Measurements from ENCODE around the gene MFSD12. TPM values are rescaled to one million over a fixed set of nuclear protein-coding genes. Genes with fewer than 3 reads are reported as not detected.
"Not testable (repeated sequence)": the region's sequence is repeated elsewhere in the genome, so short reads cannot be mapped to it uniquely, and the experiment has no call there.

The MFSD12 gene
- total RNA-seq, 4 donors from 2014 or later: 76.5 to 146 (median 104) TPM

DNA sequence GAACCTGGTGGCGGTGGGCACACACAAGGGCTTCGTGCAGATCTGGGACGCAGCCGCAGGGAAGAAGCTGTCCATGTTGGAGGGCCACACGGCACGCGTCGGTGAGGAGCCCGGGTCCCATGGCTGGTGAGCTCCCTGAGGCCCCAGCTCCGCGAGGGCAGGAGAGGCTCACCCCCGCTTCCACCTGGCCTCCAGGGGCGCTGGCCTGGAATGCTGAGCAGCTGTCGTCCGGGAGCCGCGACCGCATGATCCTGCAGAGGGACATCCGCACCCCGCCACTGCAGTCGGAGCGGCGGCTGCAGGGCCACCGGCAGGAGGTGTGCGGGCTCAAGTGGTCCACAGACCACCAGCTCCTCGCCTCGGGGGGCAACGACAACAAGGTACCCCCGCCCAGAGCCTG, 25.7 kb downstream of the MFSD12 start:
- H3K9me3 ChIP-seq: no peaks in the 10 kb centered on the region
- DNase-seq: no peak
- no peaks in the 10 kb centered on the region for H3K4me1 ChIP-seq
- no peak overlapping the region for H3K4me3 ChIP-seq
- TF ChIP-seq, protein P1, sequence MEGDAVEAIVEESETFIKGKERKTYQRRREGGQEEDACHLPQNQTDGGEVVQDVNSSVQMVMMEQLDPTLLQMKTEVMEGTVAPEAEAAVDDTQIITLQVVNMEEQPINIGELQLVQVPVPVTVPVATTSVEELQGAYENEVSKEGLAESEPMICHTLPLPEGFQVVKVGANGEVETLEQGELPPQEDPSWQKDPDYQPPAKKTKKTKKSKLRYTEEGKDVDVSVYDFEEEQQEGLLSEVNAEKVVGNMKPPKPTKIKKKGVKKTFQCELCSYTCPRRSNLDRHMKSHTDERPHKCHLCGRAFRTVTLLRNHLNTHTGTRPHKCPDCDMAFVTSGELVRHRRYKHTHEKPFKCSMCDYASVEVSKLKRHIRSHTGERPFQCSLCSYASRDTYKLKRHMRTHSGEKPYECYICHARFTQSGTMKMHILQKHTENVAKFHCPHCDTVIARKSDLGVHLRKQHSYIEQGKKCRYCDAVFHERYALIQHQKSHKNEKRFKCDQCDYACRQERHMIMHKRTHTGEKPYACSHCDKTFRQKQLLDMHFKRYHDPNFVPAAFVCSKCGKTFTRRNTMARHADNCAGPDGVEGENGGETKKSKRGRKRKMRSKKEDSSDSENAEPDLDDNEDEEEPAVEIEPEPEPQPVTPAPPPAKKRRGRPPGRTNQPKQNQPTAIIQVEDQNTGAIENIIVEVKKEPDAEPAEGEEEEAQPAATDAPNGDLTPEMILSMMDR (IDR thresholded peaks at IDR 0.05): no peak
- TF ChIP-seq POLR2A (IDR thresholded peaks at IDR 0.05): no peak
- no peaks in the 10 kb centered on the region for H3K27me3 ChIP-seq
- peaks cover 0 to 77% (median 0%) of the 10 kb centered on the region in 3 donors for H3K36me3 ChIP-seq
- H3K27ac ChIP-seq: no peak overlapping the region

DNA sequence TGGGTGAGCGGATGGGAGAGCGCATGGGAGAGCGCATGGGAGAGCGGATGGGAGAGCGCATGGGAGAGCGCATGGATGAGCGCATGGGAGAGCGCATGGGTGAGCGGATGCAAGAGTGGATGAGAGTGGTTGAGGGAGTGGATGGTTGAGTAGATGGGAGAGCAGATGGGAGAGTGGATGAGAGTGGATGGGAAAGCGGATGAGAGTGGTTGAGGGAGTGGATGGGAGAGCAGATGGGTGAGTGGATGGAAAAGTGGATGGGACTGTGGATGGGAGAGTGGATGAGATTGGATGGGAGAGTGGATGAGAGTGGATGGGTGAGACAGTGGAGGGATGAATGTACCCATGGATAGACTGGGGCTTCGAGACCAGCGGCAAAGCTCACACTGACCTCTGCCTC, 27.0 kb downstream of the MFSD12 start:
- peaks cover 0 to 78% (median 0%) of the 10 kb centered on the region in 3 donors for H3K36me3 ChIP-seq
- H3K4me3 ChIP-seq: no peak overlapping the region
- no peaks in the 10 kb centered on the region for H3K27me3 ChIP-seq
- TF ChIP-seq, protein P1 (IDR thresholded peaks at IDR 0.05): no peak
- TF ChIP-seq POLR2A (IDR thresholded peaks at IDR 0.05): no peak
- H3K27ac ChIP-seq: no peak overlapping the region
- no peaks in the 10 kb centered on the region for H3K9me3 ChIP-seq
- H3K4me1 ChIP-seq: no peaks in the 10 kb centered on the region
- DNase-seq: no peak

DNA sequence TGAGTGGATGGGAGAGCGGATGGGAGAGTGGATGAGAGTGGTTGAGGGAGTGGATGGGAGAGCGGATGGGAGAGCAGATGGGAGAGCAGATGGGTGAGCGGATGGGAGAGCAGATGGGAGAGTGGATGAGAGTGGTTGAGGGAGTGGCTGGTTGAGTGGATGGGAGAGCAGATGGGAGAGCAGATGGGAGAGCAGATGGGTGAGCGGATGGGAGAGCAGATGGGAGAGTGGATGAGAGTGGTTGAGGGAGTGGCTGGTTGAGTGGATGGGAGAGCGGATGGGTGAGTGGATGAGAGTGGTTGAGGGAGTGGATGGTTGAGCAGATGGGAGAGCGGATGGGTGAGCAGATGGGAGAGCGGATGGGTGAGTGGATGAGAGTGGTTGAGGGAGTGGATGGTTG, 28.1 kb downstream of the MFSD12 start:
- not testable (repeated sequence) for H3K4me3 ChIP-seq, H3K4me1 ChIP-seq, H3K27ac ChIP-seq, H3K27me3 ChIP-seq, DNase-seq, H3K9me3 ChIP-seq
- peaks cover 0 to 77% (median 0%) of the 10 kb centered on the region in 3 donors for H3K36me3 ChIP-seq

DNA sequence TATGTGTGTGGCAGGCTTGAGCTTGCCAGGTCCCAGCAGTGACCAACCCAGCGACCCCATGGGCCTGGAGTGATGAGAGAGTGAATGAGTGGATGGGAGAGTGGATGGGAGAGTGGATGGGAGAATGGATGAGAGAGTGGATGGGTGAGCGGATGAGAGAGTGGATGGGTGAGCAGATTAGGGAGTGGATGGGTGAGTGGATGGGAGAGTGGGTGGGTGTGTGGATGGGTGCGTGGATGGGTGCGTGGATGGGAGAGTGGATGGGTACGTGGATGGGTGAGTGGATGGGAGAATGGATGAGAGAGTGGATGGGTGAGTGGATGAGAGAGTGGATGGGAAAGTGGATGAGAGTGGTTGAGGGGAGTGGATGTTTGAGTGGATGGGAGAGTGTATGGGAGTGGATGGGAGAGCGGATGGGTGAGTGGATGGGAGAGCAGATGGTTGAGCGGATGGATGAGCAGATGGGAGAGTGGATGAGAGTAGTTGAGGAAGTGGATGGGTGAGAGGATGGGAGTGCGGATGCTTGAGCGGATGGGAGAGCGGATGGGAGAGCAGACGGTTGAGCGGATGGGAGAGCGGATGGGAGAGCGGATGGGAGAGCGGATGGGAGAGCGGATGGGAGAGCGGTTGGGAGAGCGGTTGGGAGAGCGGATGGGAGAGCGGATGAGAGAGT, 28.7 kb downstream of the MFSD12 start:
- no peak for DNase-seq
- H3K36me3 ChIP-seq: peaks cover 0 to 77% (median 0%) of the 10 kb centered on the region in 3 donors
- TF ChIP-seq, protein P1 (IDR thresholded peaks at IDR 0.05): no peak
- TF ChIP-seq POLR2A (IDR thresholded peaks at IDR 0.05): no peak
- H3K4me1 ChIP-seq: no peaks in the 10 kb centered on the region
- H3K27ac ChIP-seq: no peak overlapping the region
- no peaks in the 10 kb centered on the region for H3K27me3 ChIP-seq
- H3K4me3 ChIP-seq: no peak overlapping the region
- no peaks in the 10 kb centered on the region for H3K9me3 ChIP-seq

DNA sequence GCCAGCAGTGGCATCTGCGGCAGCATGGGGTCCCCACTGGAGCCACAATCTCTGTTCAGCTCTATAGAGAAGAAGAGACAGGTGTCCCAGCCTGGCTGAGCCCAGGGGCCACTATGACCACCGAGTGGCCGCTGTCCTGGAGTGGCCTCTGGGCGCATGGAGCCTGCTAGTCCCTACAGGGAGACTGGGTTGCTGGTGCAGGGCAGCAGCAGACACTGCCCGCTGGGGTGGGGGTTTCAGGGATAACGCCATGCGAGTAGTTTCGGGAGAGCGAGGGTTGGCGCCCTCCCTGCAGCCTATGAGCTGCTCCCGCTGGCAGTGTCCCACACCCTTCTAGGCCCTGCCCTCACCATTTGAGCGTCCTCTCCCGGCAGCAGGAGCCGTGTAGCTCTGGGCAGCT, 29.3 kb downstream of the MFSD12 start:
- no peaks in the 10 kb centered on the region for H3K4me1 ChIP-seq
- no peak for TF ChIP-seq POLR2A (IDR thresholded peaks at IDR 0.05)
- TF ChIP-seq, protein P1 (IDR thresholded peaks at IDR 0.05): no peak
- no peak overlapping the region for H3K4me3 ChIP-seq
- no peaks in the 10 kb centered on the region for H3K27me3 ChIP-seq
- no peak for DNase-seq
- no peak overlapping the region for H3K27ac ChIP-seq
- no peaks in the 10 kb centered on the region for H3K9me3 ChIP-seq
- peaks cover 0 to 77% (median 0%) of the 10 kb centered on the region in 3 donors for H3K36me3 ChIP-seq

DNA sequence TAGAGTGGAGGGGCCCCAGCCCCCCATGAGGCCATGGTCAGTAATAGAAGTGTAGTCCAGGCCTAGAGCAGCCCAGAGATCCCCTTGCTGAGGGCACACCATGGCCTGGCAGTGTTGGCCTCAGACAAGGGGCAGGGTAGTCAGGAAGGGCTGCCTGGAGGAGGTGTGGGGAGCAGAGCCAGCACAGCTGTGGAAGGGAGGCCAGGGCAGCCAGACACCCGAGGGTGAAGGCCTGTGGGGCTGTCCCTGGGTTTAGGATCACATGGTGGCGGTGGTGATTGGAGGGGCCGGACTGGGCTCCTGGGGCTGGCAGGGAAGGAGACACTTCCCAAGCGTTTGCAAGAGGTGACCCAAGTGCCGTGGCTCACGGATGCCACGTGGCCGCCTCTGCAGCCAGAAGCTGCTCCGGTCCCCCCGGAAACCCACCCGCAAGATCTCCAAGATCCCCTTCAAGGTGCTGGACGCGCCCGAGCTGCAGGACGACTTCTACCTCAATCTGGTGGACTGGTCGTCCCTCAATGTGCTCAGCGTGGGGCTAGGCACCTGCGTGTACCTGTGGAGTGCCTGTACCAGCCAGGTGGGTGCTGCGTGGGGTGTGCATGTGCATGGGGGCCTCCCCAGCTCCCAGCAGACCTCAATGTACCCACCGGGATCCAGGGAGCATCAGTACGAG, 30.0 kb downstream of the MFSD12 start:
- Histone ChIP-seq H3K27ac (no peak overlapping the region), H3K9me3 (no peaks in the 10 kb centered on the region), H3K4me3 (no peak overlapping the region), H3K4me1 (no peaks in the 10 kb centered on the region), H3K27me3 (no peaks in the 10 kb centered on the region), H3K36me3 (peaks cover 0 to 77% (median 0%) of the 10 kb centered on the region in 3 donors)
- no peak for TF ChIP-seq POLR2A (IDR thresholded peaks at IDR 0.05)
- TF ChIP-seq, protein P1 (IDR thresholded peaks at IDR 0.05): no peak
- DNase-seq: no peak
